Embryonic facial prominence (tissue), 1 donor: ENCODE results near the gene COL4A2.
A peak's percentile ranks its signal among the peaks of the same experiment; 100 is the strongest.

Source experiments
- DNase-seq: peaks from one replicate; pipeline ENCODE4 v3.0.0-alpha.2; 2016; ENCODE audit errors: extremely low spot score

COL4A2 gene

GRCh38 chr13:110557610-110558305 is 250.7 kb downstream of the COL4A2 start:
- no peak for DNase-seq

GRCh38 chr13:110559429-110559943 is 252.4 kb downstream of the COL4A2 start:
- DNase-seq: no peak

DNA sequence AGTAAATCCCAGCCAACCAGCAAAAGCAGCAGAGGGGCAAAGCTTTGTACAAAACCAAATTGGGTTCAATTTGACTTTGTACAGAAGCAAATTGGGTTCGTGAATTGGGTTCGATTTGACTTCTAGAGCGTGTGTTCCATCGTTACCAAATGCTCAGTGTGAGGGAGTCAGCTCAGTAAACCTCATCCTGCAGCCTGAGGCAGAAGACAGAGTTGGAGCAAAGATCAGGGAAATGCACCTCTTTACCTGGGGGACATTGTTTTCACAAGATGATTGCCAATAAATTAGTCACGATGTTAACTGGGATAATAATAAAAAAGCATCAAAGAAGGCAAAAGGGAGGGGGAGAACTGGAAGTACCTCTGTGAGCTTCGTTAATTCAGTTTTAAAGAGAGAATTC is 252.9 kb downstream of the COL4A2 start:
- DNase-seq: no peak

- no peak for DNase-seq
Measured at GRCh38 chr13:110560601-110561343, 253.7 kb downstream of the COL4A2 start.

DNA sequence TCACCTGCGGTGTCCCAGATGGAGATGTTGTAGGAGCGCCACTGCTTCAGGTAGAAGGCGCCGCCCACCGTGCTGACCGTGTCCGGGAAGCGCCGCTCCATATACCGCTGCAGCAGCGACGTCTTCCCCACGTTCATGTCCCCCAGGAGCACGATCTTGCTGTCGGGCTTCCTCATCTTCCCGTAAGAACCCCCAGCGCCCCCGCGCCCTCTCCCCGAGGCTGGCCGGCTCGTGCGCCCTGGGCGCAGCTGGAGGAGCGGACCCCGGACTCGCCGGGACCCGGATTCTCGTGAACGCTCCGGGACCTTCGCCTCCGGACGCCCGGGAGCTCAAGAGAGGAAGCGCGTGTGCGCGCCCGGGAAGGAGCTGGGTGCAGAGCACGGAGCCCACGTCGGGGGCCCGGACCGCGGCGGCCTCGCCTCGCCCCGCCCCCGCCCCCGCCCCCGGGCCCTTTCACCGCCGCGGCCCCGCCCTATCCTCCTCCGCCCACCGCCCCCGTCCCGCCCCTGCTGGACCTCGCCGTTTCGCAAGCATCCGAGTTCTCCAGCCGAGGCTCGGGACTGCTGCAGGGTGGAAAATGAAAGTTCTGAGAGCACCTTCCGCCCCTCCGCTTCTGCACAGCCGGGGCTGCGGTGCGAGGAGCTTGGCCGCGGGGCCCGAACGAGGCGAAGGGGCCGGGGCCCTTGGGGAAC is 254.4 kb downstream of the COL4A2 start, which contains the start of gene RAB20:
TSS of gene RAB20 (minus strand) at position 379 of the 692 bp plus-strand sequence. CDS start at position 176, 203 bp downstream.
- peak; percentile 34 for DNase-seq

GRCh38 chr13:110562036-110562597 is 255.0 kb downstream of the COL4A2 start:
- peak; percentile 53 for DNase-seq
